Spinal cord (tissue), 10 donors: ENCODE results near the gene MIA. TPM values are rescaled to one million over a fixed set of nuclear protein-coding genes. Genes with fewer than 3 reads are reported as not detected.
A peak's percentile ranks its signal among the peaks of the same experiment; 100 is the strongest.
"Not testable (repeated sequence)": the region's sequence is repeated elsewhere in the genome, so short reads cannot be mapped to it uniquely, and the experiment has no call there.

ENCODE experiments used
- DNase-seq, 6 donors: peaks; one replicate each; pipeline versions ENCODE4 v3.0.0 to v3.0.0-alpha.2; 2013 to 2015; ENCODE audit warnings: low spot score in 6 of 6, low read depth in 4 of 6
- H3K27ac ChIP-seq: one replicate; pipeline ENCODE4 v1.5.1; 2013; ENCODE audit warnings: low read depth, low read length, control low read depth
- H3K27me3 ChIP-seq: one replicate; pipeline ENCODE4 v1.6.1; 2013; ENCODE audit warnings: low read length; ENCODE audit not compliant: control insufficient read depth, insufficient read depth
- H3K36me3 ChIP-seq: one replicate; pipeline ENCODE4 v1.6.1; 2013; ENCODE audit warnings: low read length; ENCODE audit not compliant: control insufficient read depth, insufficient read depth
- H3K4me1 ChIP-seq: one replicate; pipeline ENCODE4 v1.6.1; 2013; ENCODE audit warnings: low read length; ENCODE audit not compliant: control insufficient read depth, insufficient read depth
- H3K4me3 ChIP-seq: one replicate; pipeline ENCODE4 v1.5.1; 2013; ENCODE audit warnings: low read depth, low read length, control low read depth
- H3K9me3 ChIP-seq: one replicate; pipeline ENCODE4 v1.6.1; 2013; ENCODE audit warnings: low read length; ENCODE audit not compliant: control insufficient read depth, insufficient read depth
- WGBS: methylation state at CpG from one replicate; pipeline ENCODE4 v1.1.5; 2013; ENCODE audit warnings: missing lambda C conversion rate; ENCODE audit not compliant: insufficient coverage; 5-methylcytosine and 5-hydroxymethylcytosine counted together
- polyA plus RNA-seq, 2 donors: library from polyadenylated mRNA; unstranded; fragments of 120-200 nt; gene quantifications; one replicate each; pipeline ENCODE4 v1.2.1, GENCODE V29; 2013; ENCODE audit not compliant: insufficient read length in 2 of 2
- total RNA-seq, 2 donors: library from RNA; depleted of rRNA in 1 of 2; stranded (reverse); fragments of 120-200 nt in 1 of 2; fragments of >200 nt in 1 of 2; gene quantifications; one replicate each; pipeline versions ENCODE4 v1.2.3 to v1.2.4, GENCODE V29; 2013 to 2014
- donor health status: healthy.

Gene MIA
- total and polyA plus RNA-seq, 4 donors: 7.9 to 20.2 (median 14.2) TPM

- Histone ChIP-seq H3K27me3 (no peaks in the 10 kb centered on the region), H3K9me3 (no peaks in the 10 kb centered on the region), H3K4me1 (peaks cover 36% of the 10 kb centered on the region), H3K4me3 (peak overlapping the region; percentile 69), H3K36me3 (peaks cover 19% of the 10 kb centered on the region), H3K27ac (peak overlapping the region; percentile 100)
- no peak for DNase-seq
- WGBS: 0% methylated on average over 4 of the region's 10 CpGs
Observed at GRCh38 chr19:40777645-40777936, 2.3 kb downstream of the MIA start.

- DNase-seq: peak; percentile 96 to 100 (median 100)
- Histone ChIP-seq H3K36me3 (peaks cover 19% of the 10 kb centered on the region), H3K27ac (peak within 1 kb of the TSS; percentile 100), H3K4me1 (peaks cover 36% of the 10 kb centered on the region), H3K27me3 (no peaks in the 10 kb centered on the region), H3K9me3 (no peaks in the 10 kb centered on the region), H3K4me3 (peak within 1 kb of the TSS; percentile 69)
- WGBS: under 1% methylated on average over 56 of the region's 56 CpGs
Observed at GRCh38 chr19:40777937-40778705, 2.8 kb downstream of the MIA start, which contains the start of gene RAB4B. Gene RAB4B, plus strand, starts transcription at chr19:40778247. Its CDS starts 129 bp downstream, at chr19:40778376.

- 7% methylated on average over 7 of the region's 7 CpGs for WGBS
- peak in 1 of 6 donors; percentile 8 for DNase-seq
- peaks cover 36% of the 10 kb centered on the region for H3K4me1 ChIP-seq
- peak overlapping the region; percentile 69 for H3K4me3 ChIP-seq
- no peaks in the 10 kb centered on the region for H3K9me3 ChIP-seq
- H3K27me3 ChIP-seq: no peaks in the 10 kb centered on the region
- H3K27ac ChIP-seq: peak overlapping the region; percentile 96
- peaks cover 20% of the 10 kb centered on the region for H3K36me3 ChIP-seq
Observed at GRCh38 chr19:40778706-40779284, 3.5 kb downstream of the MIA start.

- H3K27me3 ChIP-seq: no peaks in the 10 kb centered on the region
- DNase-seq: no peak
- peaks cover 24% of the 10 kb centered on the region for H3K4me1 ChIP-seq
- WGBS: 94% methylated on average over 5 of the region's 5 CpGs
- H3K36me3 ChIP-seq: peaks cover 33% of the 10 kb centered on the region
- H3K4me3 ChIP-seq: no peak overlapping the region
- no peak overlapping the region for H3K27ac ChIP-seq
- H3K9me3 ChIP-seq: no peaks in the 10 kb centered on the region
Observed at GRCh38 chr19:40780582-40780981, 5.3 kb downstream of the MIA start.

GRCh38 chr19:40781140-40781539 lies 5.8 kb downstream of the MIA start:
- Histone ChIP-seq H3K27ac (no peak overlapping the region), H3K4me3 (no peak overlapping the region), H3K4me1 (peaks cover 20% of the 10 kb centered on the region), H3K9me3 (no peaks in the 10 kb centered on the region), H3K36me3 (peaks cover 37% of the 10 kb centered on the region), H3K27me3 (no peaks in the 10 kb centered on the region)
- 100% methylated on average over 4 of the region's 7 CpGs for WGBS
- no peak for DNase-seq

- peaks cover 5% of the 10 kb centered on the region for H3K4me1 ChIP-seq
- no peaks in the 10 kb centered on the region for H3K27me3 ChIP-seq
- no peak for DNase-seq
- H3K36me3 ChIP-seq: peaks cover 58% of the 10 kb centered on the region
- H3K9me3 ChIP-seq: no peaks in the 10 kb centered on the region
- 91% methylated on average over 5 of the region's 14 CpGs for WGBS
- no peak overlapping the region for H3K4me3 ChIP-seq
- H3K27ac ChIP-seq: no peak overlapping the region
Observed at GRCh38 chr19:40783711-40784110, 8.4 kb downstream of the MIA start.

- not testable (repeated sequence) for H3K27ac ChIP-seq, DNase-seq, H3K4me3 ChIP-seq, H3K9me3 ChIP-seq, H3K4me1 ChIP-seq, H3K27me3 ChIP-seq
- peaks cover 61% of the 10 kb centered on the region for H3K36me3 ChIP-seq
- no CpG with 5 or more reads among the region's 2 CpGs for WGBS
Observed at GRCh38 chr19:40784146-40784545, 8.8 kb downstream of the MIA start.

- DNase-seq: no peak
- no peaks in the 10 kb centered on the region for H3K27me3 ChIP-seq
- no peak overlapping the region for H3K27ac ChIP-seq
- whole genome bisulfite sequencing: 67% methylated on average over 1 of the region's 1 CpG
- H3K4me3 ChIP-seq: no peak overlapping the region
- H3K36me3 ChIP-seq: peaks cover 64% of the 10 kb centered on the region
- H3K4me1 ChIP-seq: no peaks in the 10 kb centered on the region
- no peaks in the 10 kb centered on the region for H3K9me3 ChIP-seq
Observed at GRCh38 chr19:40785526-40785925, 10.2 kb downstream of the MIA start.

GRCh38 chr19:40786060-40787037 lies 11.0 kb downstream of the MIA start:
- Histone ChIP-seq H3K36me3 (peaks cover 63% of the 10 kb centered on the region), H3K4me3 (no peak overlapping the region), H3K4me1 (peaks cover 3% of the 10 kb centered on the region), H3K9me3 (no peaks in the 10 kb centered on the region), H3K27ac (no peak overlapping the region), H3K27me3 (no peaks in the 10 kb centered on the region)
- DNase-seq: no peak
- 91% methylated on average over 20 of the region's 25 CpGs for WGBS
